ENCODE measurements around the gene CPHXL.

Gene CPHXL

DNA sequence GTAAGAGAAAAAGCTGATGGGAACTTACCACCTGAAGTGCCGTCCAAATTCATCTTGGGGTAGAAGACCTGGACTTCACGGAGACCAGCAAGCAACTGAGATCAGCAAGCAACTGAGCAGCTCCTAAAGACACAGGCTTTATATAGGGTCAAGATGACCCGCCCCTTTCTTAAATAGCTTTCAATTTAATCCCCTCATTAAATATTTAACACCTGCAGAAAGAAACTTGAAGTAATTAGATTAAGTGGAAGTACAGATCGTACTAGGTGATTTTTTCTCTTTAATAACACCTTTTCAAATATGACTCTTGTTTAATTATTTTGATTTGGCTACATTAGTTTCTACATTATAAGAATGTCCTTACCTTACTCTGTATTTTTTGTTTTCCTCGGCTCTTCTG is at the start of gene CPHXL:
CPHXL (minus strand) TSS at position 101 of the 400 bp plus-strand sequence; CDS start at position 53, 48 bp downstream.
- DNase-seq: no peak

DNA sequence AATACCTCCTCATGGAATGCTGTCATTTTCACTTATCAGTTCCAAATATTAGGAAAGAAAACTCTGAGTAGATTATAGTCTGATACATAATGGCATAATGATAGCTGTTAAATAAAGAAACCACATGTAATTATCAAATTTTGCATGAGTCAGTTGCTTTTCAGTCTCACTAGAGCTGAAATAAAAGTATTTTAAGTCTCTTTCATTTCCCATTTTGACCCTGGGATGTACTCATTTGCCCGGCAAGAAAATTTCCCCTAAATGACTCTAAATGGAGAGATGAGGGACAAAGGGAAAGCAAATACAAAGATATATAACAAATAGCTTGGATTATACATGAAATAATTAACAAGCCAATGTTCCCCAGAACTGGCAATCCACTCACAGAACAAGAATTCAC is 47.9 kb upstream of the CPHXL start:
- no peak for DNase-seq

GRCh38 chr16:75770051-75770450 is 43.8 kb upstream of the CPHXL start:
- DNase-seq: no peak

GRCh38 chr16:75764154-75764768 is 38.0 kb upstream of the CPHXL start:
- DNase-seq: peak; percentile 47

DNA sequence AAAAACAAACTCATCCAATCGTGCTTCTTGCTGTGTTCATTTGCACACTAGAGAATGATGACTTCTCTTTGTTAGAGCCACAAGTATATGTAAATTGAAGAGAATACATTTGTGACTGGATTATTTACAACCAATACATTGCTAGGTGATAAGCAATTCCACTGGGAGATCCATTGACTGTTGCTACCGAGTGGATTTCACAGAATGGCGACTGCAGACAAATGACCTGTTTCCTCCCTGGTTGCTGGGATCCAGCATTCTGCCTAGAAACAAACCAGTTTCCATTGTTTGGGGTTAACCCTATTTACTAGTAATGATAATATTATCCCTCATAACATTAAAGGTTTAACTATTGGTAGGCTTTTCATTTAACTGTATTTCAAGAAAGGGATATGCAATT is 36.9 kb upstream of the CPHXL start:
- DNase-seq: peak; percentile 5

DNA sequence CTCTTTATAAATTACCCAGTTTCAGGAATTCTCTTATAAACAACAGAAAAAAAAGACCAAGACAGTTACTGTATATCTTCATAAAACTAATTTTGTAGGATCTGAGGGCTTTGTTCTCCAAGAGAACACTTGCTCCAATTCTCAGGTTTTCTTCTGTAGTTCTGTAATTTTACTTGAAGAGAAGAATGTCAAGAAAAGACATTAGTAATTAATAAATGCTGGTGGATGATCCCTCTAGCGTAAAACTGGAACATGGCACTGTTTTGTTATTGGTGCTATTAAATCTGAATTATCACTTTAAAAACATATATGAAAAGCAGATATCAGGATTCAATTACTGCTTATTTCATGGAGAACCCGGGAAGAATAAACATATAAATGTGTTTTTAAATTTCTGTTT is 36.5 kb upstream of the CPHXL start:
- DNase-seq: no peak

- DNase-seq: no peak
These were observed 34.8 kb upstream of the CPHXL start for GRCh38 chr16:75761108-75761507.

DNA sequence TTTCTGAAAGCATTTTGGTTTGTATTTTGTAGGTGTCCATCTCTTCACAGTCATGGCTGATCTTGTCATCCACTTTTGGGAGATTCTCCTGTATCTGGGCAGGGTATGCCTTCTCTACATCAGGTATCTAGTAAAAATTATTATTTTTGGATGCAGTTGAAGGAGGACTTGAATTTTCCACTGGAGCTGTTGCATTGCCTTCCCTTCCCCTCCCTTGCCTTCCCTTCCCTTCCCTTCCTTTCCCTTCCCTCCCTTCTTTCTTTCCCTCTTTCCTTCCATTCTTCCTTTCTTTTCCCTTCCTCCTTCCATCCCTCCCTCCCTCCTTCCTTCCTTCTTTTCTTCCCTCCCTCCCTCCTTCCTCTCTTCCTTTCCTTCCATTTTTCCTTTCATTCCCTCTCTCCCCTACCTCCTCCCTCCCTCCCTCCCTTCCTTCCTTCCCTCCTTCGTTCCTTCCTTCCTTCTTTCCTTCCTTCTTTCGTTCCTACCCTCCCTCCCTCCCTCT is 33.8 kb upstream of the CPHXL start:
- no peak for DNase-seq

GRCh38 chr16:75758215-75758614 is 31.9 kb upstream of the CPHXL start:
- DNase-seq: no peak

DNA sequence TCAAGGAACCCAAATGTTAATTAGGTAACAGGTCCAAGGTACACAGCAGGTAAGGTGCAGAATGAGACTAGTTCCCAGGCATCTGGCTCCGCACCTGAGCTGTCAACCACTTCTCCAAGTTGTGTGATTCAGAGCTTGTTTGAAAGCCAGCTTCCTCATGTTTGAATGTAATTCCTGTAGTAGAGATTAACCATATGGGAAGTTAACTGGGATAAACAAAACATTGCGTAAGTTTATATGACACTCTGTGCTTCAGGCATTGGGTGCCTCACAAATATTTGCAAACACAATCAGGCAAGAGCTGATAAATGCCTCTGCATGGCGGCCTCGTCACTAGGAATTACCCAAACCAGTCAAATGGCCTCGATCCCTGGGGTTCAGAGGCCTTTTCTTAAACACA is 27.9 kb upstream of the CPHXL start:
- DNase-seq: no peak

- DNase-seq: peak; percentile 86
These were observed 24.2 kb upstream of the CPHXL start for GRCh38 chr16:75750528-75750927.

DNA sequence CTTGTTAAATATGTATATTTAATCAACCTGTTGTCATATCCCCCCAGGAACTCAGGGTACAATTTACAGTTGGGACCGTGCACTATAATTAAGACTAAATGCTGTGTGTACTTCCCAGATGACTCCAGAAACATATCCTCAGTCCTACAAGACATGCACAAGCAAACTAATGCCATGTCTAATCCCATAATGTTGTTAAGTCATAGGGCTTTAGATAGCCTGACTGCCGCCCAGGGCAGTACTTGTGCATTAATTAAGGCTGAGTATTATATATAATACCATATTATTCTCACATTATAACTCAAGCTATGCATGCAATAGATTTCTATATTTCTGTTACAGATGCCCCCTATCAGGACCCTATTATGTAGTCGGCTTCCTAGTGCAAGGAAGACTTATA is 20.1 kb upstream of the CPHXL start:
- DNase-seq: no peak

GRCh38 chr16:75745823-75746222 is 19.5 kb upstream of the CPHXL start:
- DNase-seq: no peak

GRCh38 chr16:75745242-75745641 is 19.0 kb upstream of the CPHXL start:
- DNase-seq: no peak

DNA sequence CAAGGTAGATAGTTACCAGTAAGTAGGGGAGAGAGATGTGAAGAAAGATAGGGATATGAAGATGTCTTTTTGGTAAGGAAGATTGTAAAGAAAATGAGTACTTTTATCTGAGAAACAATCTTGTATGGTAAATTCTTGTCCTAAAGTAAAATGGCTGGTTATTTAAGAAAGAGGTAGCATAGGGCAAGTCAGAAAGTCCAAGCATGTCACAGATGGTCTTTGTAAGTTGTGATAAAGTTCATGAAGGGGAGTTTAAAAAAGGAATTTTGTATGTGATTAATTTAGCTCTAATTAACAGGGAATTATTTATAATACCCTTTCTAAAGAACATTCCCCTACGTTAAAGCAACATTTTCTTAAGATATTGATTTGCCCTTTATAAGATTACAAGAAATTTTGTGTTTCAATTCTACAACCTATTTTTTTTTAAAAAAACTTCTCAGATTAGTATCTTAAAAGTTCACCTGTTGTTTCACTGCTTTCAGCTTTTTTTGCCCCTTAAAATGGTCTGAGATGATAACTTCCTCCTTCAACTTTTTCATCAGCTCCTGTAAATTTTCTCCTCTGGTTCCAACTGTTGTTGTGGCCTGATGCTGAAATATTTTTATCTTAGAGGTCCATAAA is 16.2 kb upstream of the CPHXL start:
- DNase-seq: no peak

- DNase-seq: peak; percentile 32
These were observed 7.3 kb upstream of the CPHXL start for GRCh38 chr16:75733305-75734211.

DNA sequence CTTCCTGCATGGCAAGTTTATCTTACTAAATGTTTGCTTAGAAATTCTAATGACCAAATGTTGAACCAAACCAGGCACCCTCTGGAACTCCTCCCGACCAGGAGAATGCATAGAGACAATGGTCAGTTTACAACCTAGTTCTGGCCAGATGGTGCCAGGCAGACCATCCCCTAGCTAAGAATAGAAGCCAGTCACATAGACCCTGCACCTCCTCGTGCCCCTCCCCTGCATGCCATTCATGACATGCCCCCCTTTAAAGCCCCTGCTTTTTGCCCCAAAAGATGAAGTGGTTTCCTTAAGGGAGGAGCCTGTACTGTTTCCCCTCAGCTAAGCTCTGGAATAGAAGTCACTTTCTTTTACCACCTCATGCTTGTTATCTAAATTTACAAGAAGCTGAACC is 6.6 kb upstream of the CPHXL start:
- no peak for DNase-seq

DNA sequence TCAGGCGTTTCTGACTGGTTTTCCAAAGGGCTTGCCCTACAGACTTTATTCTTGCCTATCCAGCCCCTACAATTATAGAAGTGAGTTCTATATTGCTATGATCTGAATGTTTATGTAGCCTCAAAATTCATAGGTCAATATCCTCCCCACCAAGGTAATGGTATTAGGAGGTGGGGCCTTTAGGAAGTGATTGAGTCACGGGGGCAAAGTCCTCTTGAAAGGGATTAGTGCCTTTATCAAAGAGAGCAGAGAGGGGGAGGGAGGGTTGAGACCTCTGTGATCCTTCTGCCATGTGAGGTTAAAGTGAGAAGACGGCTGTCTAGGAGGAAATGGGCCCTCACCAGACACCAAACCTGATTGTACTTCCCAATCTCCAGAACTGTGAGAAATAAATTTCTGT is 931 bp upstream of the CPHXL start:
- no peak for DNase-seq

- DNase-seq: no peak
These were observed 7.8 kb downstream of the CPHXL start for GRCh38 chr16:75718452-75718851.

- no peak for DNase-seq
These were observed 11.6 kb downstream of the CPHXL start for GRCh38 chr16:75714661-75715060.

DNA sequence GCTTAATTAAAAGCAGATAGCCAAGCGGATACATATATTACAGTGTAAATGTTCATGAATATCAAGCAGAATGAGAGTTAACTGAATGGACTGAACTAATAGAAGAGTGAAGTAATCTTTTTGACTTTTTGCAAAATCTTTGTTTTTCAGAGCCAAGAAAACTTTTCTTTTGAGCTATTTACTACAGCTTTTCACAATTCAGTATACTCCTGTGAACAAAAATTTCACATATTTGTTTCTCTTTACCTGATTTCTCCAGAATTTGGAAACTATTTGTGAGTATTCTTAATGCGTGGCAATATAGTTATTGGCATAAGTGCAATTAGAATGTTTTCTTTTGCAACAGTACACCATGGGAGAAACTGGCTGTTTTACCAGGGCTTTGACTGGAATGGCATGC is 15.9 kb downstream of the CPHXL start:
- DNase-seq: no peak

DNA sequence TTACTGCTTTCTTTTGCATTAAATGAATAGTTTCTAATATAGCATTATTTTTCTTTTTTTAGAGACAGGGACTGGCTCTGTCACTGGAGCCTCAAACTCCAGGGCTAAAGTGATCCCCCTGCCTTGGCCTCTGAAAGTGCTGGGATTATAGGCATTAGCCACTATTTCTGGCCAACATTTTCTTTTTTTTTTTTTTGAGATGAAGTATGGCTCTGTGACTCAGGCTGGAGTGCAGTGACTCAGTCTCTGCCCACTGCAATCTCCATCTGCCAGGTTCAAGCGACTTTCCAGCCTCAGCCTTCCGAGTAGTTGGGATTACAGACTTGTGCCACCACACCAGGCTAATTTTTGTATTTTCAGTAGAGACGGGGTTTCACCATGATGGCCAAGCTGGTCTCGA is 23.0 kb downstream of the CPHXL start:
- DNase-seq: no peak

DNA sequence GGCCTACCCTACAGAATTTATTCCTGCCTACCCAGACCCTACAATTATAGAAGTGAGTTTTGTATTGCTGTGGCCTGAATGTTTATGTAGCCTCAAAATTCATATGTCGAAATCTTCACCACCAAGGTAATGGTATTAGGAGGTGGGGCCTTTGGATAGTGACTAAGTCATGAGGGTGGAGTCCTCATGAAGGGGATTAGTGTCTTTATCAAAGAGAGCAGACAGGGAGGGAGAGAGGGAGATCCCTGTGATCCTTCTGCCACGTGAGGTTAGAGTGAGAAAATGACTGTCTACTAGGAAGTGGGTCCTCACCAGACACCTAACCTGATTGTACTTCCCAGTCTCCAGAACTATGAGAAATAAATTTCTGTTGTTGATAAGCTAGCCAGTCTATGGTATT is 24.0 kb downstream of the CPHXL start:
- DNase-seq: no peak

GRCh38 chr16:75701361-75701760 is 24.9 kb downstream of the CPHXL start, which contains the start of gene DUXB:
Gene DUXB (minus strand): TSS chr16:75701461. CDS start chr16:75701418, 43 bp downstream.
- DNase-seq: no peak

All from NCI-H2227 treated with DMSO at 0.1 percent for 48 hours (cell line).